H1 (cell line): ENCODE data around the gene TFG. TPM values are rescaled to one million over a fixed set of nuclear protein-coding genes. Genes with fewer than 3 reads are reported as not detected.

ENCODE experiments used
- CTCF ChIA-PET: fragments of 300-600 bp; sonication (Branson Sonifier 250); formaldehyde crosslinking; loops from one replicate; lab custom pipeline; 2021; ENCODE audit not compliant: partially characterized antibody; lab: Charles Lee
- POLR2A ChIA-PET: fragments of 300-600 bp; sonication (Branson Sonifier 250); formaldehyde crosslinking; loops from one replicate; lab custom pipeline; 2021; ENCODE audit warnings: inconsistent platforms; ENCODE audit not compliant: partially characterized antibody; lab: Charles Lee
- DNase-seq, 2 experiments: peaks; one replicate each; pipeline versions ENCODE4 v3.0.0 to v3.0.0-alpha.2; 2010 to 2022; ENCODE audit warnings: low spot score in 2 of 2, low read depth in 1 of 2, mixed read lengths in 1 of 2
- FAIRE-seq: peaks from 2 replicates; lab custom pipeline; 2011; peaks lifted over from hg19 to GRCh38; lab: Jason Lieb, UNC
- H2AFZ ChIP-seq: 2 replicates; pipeline ENCODE4 v1.8.1; 2012; ENCODE audit warnings: low read length, inconsistent platforms
- H2AK5ac ChIP-seq: 2 replicates; pipeline ENCODE4 v1.6.1; 2013; ENCODE audit warnings: low read depth, low read length
- H2BK120ac ChIP-seq: replicated peaks from 2 replicates; pipeline ENCODE3; 2013; ENCODE audit warnings: low read depth, low read length, inconsistent platforms
- H2BK12ac ChIP-seq: 2 replicates; pipeline ENCODE4 v1.6.1; 2013; ENCODE audit warnings: low read depth, low read length
- H2BK15ac ChIP-seq: 2 replicates; pipeline ENCODE4 v1.6.1; 2013; ENCODE audit warnings: low read length
- H2BK20ac ChIP-seq: 2 replicates; pipeline ENCODE4 v1.6.1; 2013; ENCODE audit warnings: low read length
- H2BK5ac ChIP-seq: 2 replicates; pipeline ENCODE4 v1.6.1; 2013; ENCODE audit warnings: low read depth, low read length
- H3K14ac ChIP-seq: 2 replicates; pipeline ENCODE4 v1.6.1; 2013; ENCODE audit warnings: inconsistent platforms; ENCODE audit not compliant: insufficient read length
- H3K18ac ChIP-seq: 2 replicates; pipeline ENCODE4 v1.6.1; 2013; ENCODE audit warnings: low read length; ENCODE audit errors: extremely low read depth
- H3K23ac ChIP-seq: 2 replicates; pipeline ENCODE4 v1.6.1; 2013; ENCODE audit warnings: inconsistent platforms; ENCODE audit not compliant: insufficient read length
- H3K23me2 ChIP-seq: 2 replicates; pipeline ENCODE4 v1.6.1; 2013; ENCODE audit warnings: low read depth, low read length
- H3K27ac ChIP-seq: 2 replicates; pipeline ENCODE4 v1.6.1; 2011; ENCODE audit warnings: low read depth, low read length, inconsistent platforms
- H3K27me3 ChIP-seq, 4 experiments: replicated peaks in 1 of 4; 1 replicate in 1 of 4; 2 replicates in 3 of 4; pipeline versions ENCODE4 v1.6.1 to v1.8.1; 2011 to 2013; ENCODE audit warnings: low read length in 3 of 4, mild to moderate bottlenecking in 3 of 4, inconsistent platforms in 2 of 4, mixed read lengths in 2 of 4, moderate library complexity in 1 of 4; ENCODE audit not compliant: control insufficient read depth in 3 of 4, insufficient read depth in 3 of 4; ENCODE audit errors: extremely low read depth in 1 of 4
- H3K36me3 ChIP-seq, 4 experiments: 2 replicates each; pipeline versions ENCODE4 v1.6.1 to v1.8.1; 2011 to 2013; ENCODE audit warnings: mild to moderate bottlenecking in 4 of 4, low read length in 3 of 4, moderate library complexity in 2 of 4, control low read depth in 1 of 4, inconsistent platforms in 1 of 4; ENCODE audit not compliant: insufficient read depth in 4 of 4, control insufficient read depth in 2 of 4
- H3K4ac ChIP-seq: replicated peaks from 2 replicates; pipeline ENCODE3; 2013; ENCODE audit warnings: low read length, low read depth, mixed read lengths, inconsistent platforms; ENCODE audit not compliant: insufficient read length
- H3K4me1 ChIP-seq, 4 experiments: replicated peaks in 1 of 4; 1 replicate in 1 of 4; 2 replicates in 3 of 4; pipeline versions ENCODE4 v1.6.1 to v1.8.1; 2011 to 2013; ENCODE audit warnings: low read length in 3 of 4, inconsistent platforms in 2 of 4, mixed read lengths in 1 of 4; ENCODE audit not compliant: insufficient read depth in 4 of 4, control insufficient read depth in 3 of 4
- H3K4me2 ChIP-seq, 2 experiments: 2 replicates each; pipeline versions ENCODE4 v1.6.1 to v1.8.1; 2011 to 2013; ENCODE audit warnings: low read depth in 2 of 2, low read length in 2 of 2, control low read depth in 1 of 2, inconsistent platforms in 1 of 2, mild to moderate bottlenecking in 1 of 2; ENCODE audit not compliant: insufficient read depth in 1 of 2
- H3K4me3 ChIP-seq, 4 experiments: fragments of 200-600, 300-600 bp in 1 of 4; sonication (generic), shearing (Covaris generic), sonication (Bioruptor Twin) in 1 of 4; 2 replicates each; pipeline versions ENCODE4 v1.5.1 to v1.8.1; 2011 to 2016; ENCODE audit warnings: low read length in 4 of 4, low read depth in 3 of 4, control low read depth in 2 of 4, inconsistent platforms in 2 of 4, mild to moderate bottlenecking in 2 of 4, mixed read lengths in 1 of 4, moderate library complexity in 1 of 4; ENCODE audit not compliant: insufficient read depth in 2 of 4; ENCODE audit errors: extremely low read depth in 1 of 4
- H3K56ac ChIP-seq: replicated peaks from 2 replicates; pipeline ENCODE3; 2013; ENCODE audit warnings: low read depth, mild to moderate bottlenecking, mixed read lengths, low read length, inconsistent platforms; ENCODE audit not compliant: insufficient read length
- H3K79me1 ChIP-seq: 2 replicates; pipeline ENCODE4 v1.6.1; 2013; ENCODE audit warnings: low read depth, low read length, control low read depth
- H3K79me2 ChIP-seq, 2 experiments: 2 replicates each; pipeline versions ENCODE4 v1.6.1 to v1.8.1; 2012 to 2013; ENCODE audit warnings: low read length in 2 of 2, mild to moderate bottlenecking in 2 of 2, inconsistent platforms in 1 of 2; ENCODE audit not compliant: insufficient read depth in 2 of 2, control insufficient read depth in 1 of 2
- H3K9ac ChIP-seq, 4 experiments: replicated peaks in 1 of 4; 1 replicate in 1 of 4; 2 replicates in 3 of 4; pipeline versions ENCODE4 v1.6.1 to v1.8.1; 2011 to 2013; ENCODE audit warnings: low read depth in 3 of 4, low read length in 3 of 4, control low read depth in 2 of 4, mild to moderate bottlenecking in 2 of 4, moderate library complexity in 2 of 4, inconsistent platforms in 1 of 4; ENCODE audit errors: extremely low read depth in 1 of 4
- H3K9me3 ChIP-seq, 2 experiments: 2 replicates each; pipeline versions ENCODE4 v1.6.1 to v1.8.1; 2012 to 2013; ENCODE audit warnings: mild to moderate bottlenecking in 2 of 2, moderate library complexity in 2 of 2, control low read depth in 1 of 2, inconsistent platforms in 1 of 2, low read depth in 1 of 2, low read length in 1 of 2, mixed read lengths in 1 of 2; ENCODE audit not compliant: insufficient read depth in 2 of 2
- H4K20me1 ChIP-seq, 2 experiments: replicated peaks in 1 of 2; 2 replicates each; pipeline versions ENCODE3 to v1.8.1; 2011 to 2013; ENCODE audit warnings: inconsistent platforms in 2 of 2, low read length in 2 of 2, mild to moderate bottlenecking in 1 of 2; ENCODE audit not compliant: insufficient read depth in 2 of 2, control insufficient read depth in 1 of 2
- H4K5ac ChIP-seq: 2 replicates; pipeline ENCODE4 v1.6.1; 2013; ENCODE audit warnings: low read length, low read depth, mixed read lengths, inconsistent platforms; ENCODE audit not compliant: insufficient read length
- H4K8ac ChIP-seq: 2 replicates; pipeline ENCODE4 v1.8.0; 2013; ENCODE audit warnings: mild to moderate bottlenecking, moderate library complexity, low read length, inconsistent platforms; ENCODE audit not compliant: insufficient read depth; ENCODE audit errors: extremely low read depth
- H4K91ac ChIP-seq: replicated peaks from 2 replicates; pipeline ENCODE3; 2013; ENCODE audit warnings: low read length, mixed read lengths, inconsistent platforms; ENCODE audit not compliant: insufficient read length
- JUND ChIP-seq: IDR thresholded peaks from 2 replicates; pipeline ENCODE4 v1.6.1; 2011; ENCODE audit warnings: mild to moderate bottlenecking, improper control_type of control experiment, low read length
- MAX ChIP-seq: IDR thresholded peaks from 2 replicates; pipeline ENCODE4 v1.6.1; 2012; ENCODE audit warnings: inconsistent platforms
- RBBP5 ChIP-seq: IDR thresholded peaks from 2 replicates; pipeline ENCODE4 v1.7.1; 2012; ENCODE audit warnings: low read depth, mild to moderate bottlenecking, inconsistent platforms, low read length, moderate library complexity, borderline replicate concordance
- SAP30 ChIP-seq: fragments of 300-600 bp; sonication (generic); IDR thresholded peaks from 2 replicates; pipeline ENCODE4 v1.7.1; 2012; ENCODE audit warnings: low read length, moderate library complexity, mild to moderate bottlenecking, inconsistent platforms; ENCODE audit not compliant: insufficient read depth, insufficient replicate concordance
- SIRT6 ChIP-seq: IDR thresholded peaks from one replicate; pipeline ENCODE4 v1.7.1; 2012; ENCODE audit warnings: low read length, inconsistent platforms
- SRF ChIP-seq: IDR thresholded peaks from 2 replicates; pipeline ENCODE4 v1.6.1; 2011; ENCODE audit warnings: mild to moderate bottlenecking, low read depth, low read length, moderate library complexity
- TBP ChIP-seq: IDR thresholded peaks from 2 replicates; pipeline ENCODE4 v1.6.1; 2011; ENCODE audit warnings: low read depth, low read length, improper control_type of control experiment
- TCF12 ChIP-seq: IDR thresholded peaks from 2 replicates; pipeline ENCODE4 v1.6.1; 2011; ENCODE audit warnings: low read depth, mild to moderate bottlenecking, low read length
- WGBS, 2 experiments: shearing (Covaris generic) in 1 of 2; methylation state at CpG; one replicate each; pipeline versions ENCODE4 v1.1.6 to v1.1.7; 2013 to 2015; ENCODE audit warnings: low lambda C conversion rate in 2 of 2, mixed read lengths in 2 of 2, inconsistent platforms in 1 of 2, low coverage in 1 of 2, missing lambda C conversion rate in 1 of 2; ENCODE audit not compliant: insufficient replicate concordance in 2 of 2, insufficient coverage in 1 of 2, insufficient read length in 1 of 2; ENCODE audit errors: extremely low coverage in 1 of 2, missing lambda C conversion rate in 1 of 2; 5-methylcytosine and 5-hydroxymethylcytosine counted together
- polyA plus RNA-seq, 7 experiments: library from polyadenylated mRNA; depleted of rRNA in 3 of 7; stranded (reverse) in 5 of 7; unstranded in 2 of 7; fragments of >200 nt in 5 of 7; fragments of 200-250 nt in 2 of 7; gene quantifications; 1 replicate in 5 of 7; 2 replicates in 1 of 7; 4 replicates in 1 of 7; pipeline versions ENCODE4 v1.2.1 to v1.2.3, GENCODE V29; 2011 to 2013; ENCODE audit warnings: missing spikeins in 2 of 7, mixed read lengths in 2 of 7
- total RNA-seq: library from RNA; stranded (reverse); fragmentation: NEBNext Ultra II Directional; extraction: Animal tissue kit (Norgen Biotek cat#: 25700); gene quantifications from 2 replicates; pipeline ENCODE4 v1.2.1, GENCODE V29; 2021

TFG gene
- total and polyA plus RNA-seq, 2 of the 8 experiments (the other 6 are each of a cell fraction or from before 2014, with no cell fraction given), result 81.9 to 98.4 TPM

GRCh38 chr3:100719136-100719535 lies 9.8 kb downstream of the TFG start:
- WGBS, 2 experiments, result 72% methylated on average over 1 of the region's 1 CpG; no CpG with 5 or more reads in 1 of the 2 experiments
- no peak overlapping the region for H2AK5ac ChIP-seq
- no peak overlapping the region for H3K56ac ChIP-seq
- H3K23ac ChIP-seq, result no peak overlapping the region
- H3K9ac ChIP-seq, result no peak overlapping the region
- DNase-seq (no peak), FAIRE-seq (no peak)
- no peaks in the 10 kb centered on the region for H3K27me3 ChIP-seq
- H2BK5ac ChIP-seq, result no peak overlapping the region
- no peak overlapping the region for H2BK12ac ChIP-seq
- no peaks in the 10 kb centered on the region for H3K9me3 ChIP-seq
- H2BK15ac ChIP-seq, result no peak overlapping the region
- H3K18ac ChIP-seq, result no peak overlapping the region
- H3K4me3 ChIP-seq, result no peak overlapping the region
- CTCF ChIA-PET, result interaction anchor here (1.5 to 1.7 kb wide), 2 partner anchors 9 to 257 kb away, joined by 5 read pairs; no protein-coding TSS in a partner anchor
- H4K5ac ChIP-seq, result no peak overlapping the region
- H3K36me3 ChIP-seq, result peaks cover 3 to 48% (median 13%) of the 10 kb centered on the region in 4 experiments
- peaks cover 2% of the 10 kb centered on the region; the same call in 1 of the 2 replicates for H3K79me1 ChIP-seq
- no peak overlapping the region for H3K4ac ChIP-seq
- H3K14ac ChIP-seq, result no peak overlapping the region
- H4K8ac ChIP-seq, result no peak overlapping the region
- POLR2A ChIA-PET, result interaction anchor here (1.7 kb wide), 1 partner anchor 9 kb away, joined by 7 read pairs; no protein-coding TSS in a partner anchor
- no peak overlapping the region for H2BK20ac ChIP-seq
- no peaks in the 10 kb centered on the region for H3K23me2 ChIP-seq
- H4K91ac ChIP-seq, result no peak overlapping the region
- H2BK120ac ChIP-seq, result no peak overlapping the region
- H3K4me2 ChIP-seq, result no peak overlapping the region
- peaks cover 7 to 84% of the 10 kb centered on the region in 2 experiments; a peak in 3 of 4 replicates for H3K79me2 ChIP-seq
- H4K20me1 ChIP-seq, result peaks cover 2 to 7% of the 10 kb centered on the region in 2 experiments
- H3K27ac ChIP-seq, result no peak overlapping the region
- no peaks in the 10 kb centered on the region for H3K4me1 ChIP-seq
- no peak overlapping the region for H2AFZ ChIP-seq
- TF ChIP-seq JUND (no peak), MAX (no peak), TBP (no peak), SAP30 (no peak), SRF (no peak), SIRT6 (no peak), RBBP5 (no peak), TCF12 (no peak)
